H1 (cell line): ENCODE data around the gene XRCC6. TPM values are rescaled to one million over a fixed set of nuclear protein-coding genes. Genes with fewer than 3 reads are reported as not detected.

ENCODE experiments used
- CTCF ChIA-PET: fragments of 300-600 bp; sonication (Branson Sonifier 250); formaldehyde crosslinking; loops from one replicate; lab custom pipeline; 2021; ENCODE audit not compliant: partially characterized antibody; lab: Charles Lee
- POLR2A ChIA-PET: fragments of 300-600 bp; sonication (Branson Sonifier 250); formaldehyde crosslinking; loops from one replicate; lab custom pipeline; 2021; ENCODE audit warnings: inconsistent platforms; ENCODE audit not compliant: partially characterized antibody; lab: Charles Lee
- DNase-seq, 2 experiments: peaks; one replicate each; pipeline versions ENCODE4 v3.0.0 to v3.0.0-alpha.2; 2010 to 2022; ENCODE audit warnings: low spot score in 2 of 2, low read depth in 1 of 2, mixed read lengths in 1 of 2
- FAIRE-seq: peaks from 2 replicates; lab custom pipeline; 2011; peaks lifted over from hg19 to GRCh38; lab: Jason Lieb, UNC
- H2AFZ ChIP-seq: 2 replicates; pipeline ENCODE4 v1.8.1; 2012; ENCODE audit warnings: low read length, inconsistent platforms
- H2AK5ac ChIP-seq: 2 replicates; pipeline ENCODE4 v1.6.1; 2013; ENCODE audit warnings: low read depth, low read length
- H2BK120ac ChIP-seq: replicated peaks from 2 replicates; pipeline ENCODE3; 2013; ENCODE audit warnings: low read depth, low read length, inconsistent platforms
- H2BK12ac ChIP-seq: 2 replicates; pipeline ENCODE4 v1.6.1; 2013; ENCODE audit warnings: low read depth, low read length
- H2BK15ac ChIP-seq: 2 replicates; pipeline ENCODE4 v1.6.1; 2013; ENCODE audit warnings: low read length
- H2BK20ac ChIP-seq: 2 replicates; pipeline ENCODE4 v1.6.1; 2013; ENCODE audit warnings: low read length
- H2BK5ac ChIP-seq: 2 replicates; pipeline ENCODE4 v1.6.1; 2013; ENCODE audit warnings: low read depth, low read length
- H3K14ac ChIP-seq: 2 replicates; pipeline ENCODE4 v1.6.1; 2013; ENCODE audit warnings: inconsistent platforms; ENCODE audit not compliant: insufficient read length
- H3K18ac ChIP-seq: 2 replicates; pipeline ENCODE4 v1.6.1; 2013; ENCODE audit warnings: low read length; ENCODE audit errors: extremely low read depth
- H3K23ac ChIP-seq: 2 replicates; pipeline ENCODE4 v1.6.1; 2013; ENCODE audit warnings: inconsistent platforms; ENCODE audit not compliant: insufficient read length
- H3K23me2 ChIP-seq: 2 replicates; pipeline ENCODE4 v1.6.1; 2013; ENCODE audit warnings: low read depth, low read length
- H3K27ac ChIP-seq: 2 replicates; pipeline ENCODE4 v1.6.1; 2011; ENCODE audit warnings: low read depth, low read length, inconsistent platforms
- H3K27me3 ChIP-seq, 4 experiments: replicated peaks in 1 of 4; 1 replicate in 1 of 4; 2 replicates in 3 of 4; pipeline versions ENCODE4 v1.6.1 to v1.8.1; 2011 to 2013; ENCODE audit warnings: low read length in 3 of 4, mild to moderate bottlenecking in 3 of 4, inconsistent platforms in 2 of 4, mixed read lengths in 2 of 4, moderate library complexity in 1 of 4; ENCODE audit not compliant: control insufficient read depth in 3 of 4, insufficient read depth in 3 of 4; ENCODE audit errors: extremely low read depth in 1 of 4
- H3K36me3 ChIP-seq, 4 experiments: 2 replicates each; pipeline versions ENCODE4 v1.6.1 to v1.8.1; 2011 to 2013; ENCODE audit warnings: mild to moderate bottlenecking in 4 of 4, low read length in 3 of 4, moderate library complexity in 2 of 4, control low read depth in 1 of 4, inconsistent platforms in 1 of 4; ENCODE audit not compliant: insufficient read depth in 4 of 4, control insufficient read depth in 2 of 4
- H3K4ac ChIP-seq: replicated peaks from 2 replicates; pipeline ENCODE3; 2013; ENCODE audit warnings: low read length, low read depth, mixed read lengths, inconsistent platforms; ENCODE audit not compliant: insufficient read length
- H3K4me1 ChIP-seq, 4 experiments: replicated peaks in 1 of 4; 1 replicate in 1 of 4; 2 replicates in 3 of 4; pipeline versions ENCODE4 v1.6.1 to v1.8.1; 2011 to 2013; ENCODE audit warnings: low read length in 3 of 4, inconsistent platforms in 2 of 4, mixed read lengths in 1 of 4; ENCODE audit not compliant: insufficient read depth in 4 of 4, control insufficient read depth in 3 of 4
- H3K4me2 ChIP-seq, 2 experiments: 2 replicates each; pipeline versions ENCODE4 v1.6.1 to v1.8.1; 2011 to 2013; ENCODE audit warnings: low read depth in 2 of 2, low read length in 2 of 2, control low read depth in 1 of 2, inconsistent platforms in 1 of 2, mild to moderate bottlenecking in 1 of 2; ENCODE audit not compliant: insufficient read depth in 1 of 2
- H3K4me3 ChIP-seq, 4 experiments: fragments of 200-600, 300-600 bp in 1 of 4; sonication (generic), shearing (Covaris generic), sonication (Bioruptor Twin) in 1 of 4; 2 replicates each; pipeline versions ENCODE4 v1.5.1 to v1.8.1; 2011 to 2016; ENCODE audit warnings: low read length in 4 of 4, low read depth in 3 of 4, control low read depth in 2 of 4, inconsistent platforms in 2 of 4, mild to moderate bottlenecking in 2 of 4, mixed read lengths in 1 of 4, moderate library complexity in 1 of 4; ENCODE audit not compliant: insufficient read depth in 2 of 4; ENCODE audit errors: extremely low read depth in 1 of 4
- H3K56ac ChIP-seq: replicated peaks from 2 replicates; pipeline ENCODE3; 2013; ENCODE audit warnings: low read depth, mild to moderate bottlenecking, mixed read lengths, low read length, inconsistent platforms; ENCODE audit not compliant: insufficient read length
- H3K79me1 ChIP-seq: 2 replicates; pipeline ENCODE4 v1.6.1; 2013; ENCODE audit warnings: low read depth, low read length, control low read depth
- H3K79me2 ChIP-seq, 2 experiments: 2 replicates each; pipeline versions ENCODE4 v1.6.1 to v1.8.1; 2012 to 2013; ENCODE audit warnings: low read length in 2 of 2, mild to moderate bottlenecking in 2 of 2, inconsistent platforms in 1 of 2; ENCODE audit not compliant: insufficient read depth in 2 of 2, control insufficient read depth in 1 of 2
- H3K9ac ChIP-seq, 4 experiments: replicated peaks in 1 of 4; 1 replicate in 1 of 4; 2 replicates in 3 of 4; pipeline versions ENCODE4 v1.6.1 to v1.8.1; 2011 to 2013; ENCODE audit warnings: low read depth in 3 of 4, low read length in 3 of 4, control low read depth in 2 of 4, mild to moderate bottlenecking in 2 of 4, moderate library complexity in 2 of 4, inconsistent platforms in 1 of 4; ENCODE audit errors: extremely low read depth in 1 of 4
- H3K9me3 ChIP-seq, 2 experiments: 2 replicates each; pipeline versions ENCODE4 v1.6.1 to v1.8.1; 2012 to 2013; ENCODE audit warnings: mild to moderate bottlenecking in 2 of 2, moderate library complexity in 2 of 2, control low read depth in 1 of 2, inconsistent platforms in 1 of 2, low read depth in 1 of 2, low read length in 1 of 2, mixed read lengths in 1 of 2; ENCODE audit not compliant: insufficient read depth in 2 of 2
- H4K20me1 ChIP-seq, 2 experiments: replicated peaks in 1 of 2; 2 replicates each; pipeline versions ENCODE3 to v1.8.1; 2011 to 2013; ENCODE audit warnings: inconsistent platforms in 2 of 2, low read length in 2 of 2, mild to moderate bottlenecking in 1 of 2; ENCODE audit not compliant: insufficient read depth in 2 of 2, control insufficient read depth in 1 of 2
- H4K5ac ChIP-seq: 2 replicates; pipeline ENCODE4 v1.6.1; 2013; ENCODE audit warnings: low read length, low read depth, mixed read lengths, inconsistent platforms; ENCODE audit not compliant: insufficient read length
- H4K8ac ChIP-seq: 2 replicates; pipeline ENCODE4 v1.8.0; 2013; ENCODE audit warnings: mild to moderate bottlenecking, moderate library complexity, low read length, inconsistent platforms; ENCODE audit not compliant: insufficient read depth; ENCODE audit errors: extremely low read depth
- H4K91ac ChIP-seq: replicated peaks from 2 replicates; pipeline ENCODE3; 2013; ENCODE audit warnings: low read length, mixed read lengths, inconsistent platforms; ENCODE audit not compliant: insufficient read length
- CREB1 ChIP-seq: IDR thresholded peaks from 2 replicates; pipeline ENCODE4 v1.6.1; 2012; ENCODE audit warnings: inconsistent platforms
- POU5F1 ChIP-seq: IDR thresholded peaks from 2 replicates; pipeline ENCODE4 v1.6.1; 2011; ENCODE audit warnings: low read depth, mild to moderate bottlenecking, low read length, moderate library complexity
- SP2 ChIP-seq: IDR thresholded peaks from 2 replicates; pipeline ENCODE4 v1.6.1; 2012; ENCODE audit warnings: mild to moderate bottlenecking, low read length, inconsistent platforms
- TCF12 ChIP-seq: IDR thresholded peaks from 2 replicates; pipeline ENCODE4 v1.6.1; 2011; ENCODE audit warnings: low read depth, mild to moderate bottlenecking, low read length
- WGBS, 2 experiments: shearing (Covaris generic) in 1 of 2; methylation state at CpG; one replicate each; pipeline versions ENCODE4 v1.1.6 to v1.1.7; 2013 to 2015; ENCODE audit warnings: low lambda C conversion rate in 2 of 2, mixed read lengths in 2 of 2, inconsistent platforms in 1 of 2, low coverage in 1 of 2, missing lambda C conversion rate in 1 of 2; ENCODE audit not compliant: insufficient replicate concordance in 2 of 2, insufficient coverage in 1 of 2, insufficient read length in 1 of 2; ENCODE audit errors: extremely low coverage in 1 of 2, missing lambda C conversion rate in 1 of 2; 5-methylcytosine and 5-hydroxymethylcytosine counted together
- polyA plus RNA-seq, 7 experiments: library from polyadenylated mRNA; depleted of rRNA in 3 of 7; stranded (reverse) in 5 of 7; unstranded in 2 of 7; fragments of >200 nt in 5 of 7; fragments of 200-250 nt in 2 of 7; gene quantifications; 1 replicate in 5 of 7; 2 replicates in 1 of 7; 4 replicates in 1 of 7; pipeline versions ENCODE4 v1.2.1 to v1.2.3, GENCODE V29; 2011 to 2013; ENCODE audit warnings: missing spikeins in 2 of 7, mixed read lengths in 2 of 7
- total RNA-seq: library from RNA; stranded (reverse); fragmentation: NEBNext Ultra II Directional; extraction: Animal tissue kit (Norgen Biotek cat#: 25700); gene quantifications from 2 replicates; pipeline ENCODE4 v1.2.1, GENCODE V29; 2021
- TF ChIP-seq, protein P1 (sequence below): IDR thresholded peaks from 2 replicates; pipeline ENCODE4 v1.6.1; 2011; ENCODE audit warnings: low read length, improper control_type of control experiment
- TF ChIP-seq, protein P2 (sequence below), 3 experiments: IDR thresholded peaks; 1 replicate in 2 of 3; 2 replicates in 1 of 3; pipeline versions ENCODE4 v1.5.1 to v1.6.1; 2011; ENCODE audit warnings: low read length in 3 of 3, mild to moderate bottlenecking in 3 of 3, inconsistent platforms in 2 of 3, low read depth in 1 of 3, moderate library complexity in 1 of 3; ENCODE audit not compliant: insufficient read depth in 1 of 3; ENCODE audit errors: control extremely low read depth in 1 of 3

Gene XRCC6
- total and polyA plus RNA-seq, 2 of the 8 experiments (the other 6 are each of a cell fraction or from before 2014, with no cell fraction given): 150 to 490 TPM

- Histone ChIP-seq H3K4ac (no peak overlapping the region), H2BK20ac (no peak overlapping the region), H3K18ac (no peak overlapping the region), H2AFZ (no peak overlapping the region), H4K8ac (peak overlapping the region; percentile 68; the same call in 1 of the 2 replicates), H2BK5ac (no peak overlapping the region), H2BK120ac (no peak overlapping the region), H2AK5ac (no peak overlapping the region), H3K4me2 (no peak overlapping the region), H3K27me3 (no peaks in the 10 kb centered on the region), H3K9ac (no peak overlapping the region; a peak in 1 of 7 replicates), H3K79me1 (no peaks in the 10 kb centered on the region; the same call in 1 of the 2 replicates), H3K4me1 (no peaks in the 10 kb centered on the region; a peak in 2 of 7 replicates), H4K5ac (no peak overlapping the region), H3K23ac (no peak overlapping the region), H3K36me3 (no peaks in the 10 kb centered on the region), H4K91ac (no peak overlapping the region), H2BK12ac (no peak overlapping the region), H3K56ac (no peak overlapping the region), H3K27ac (no peak overlapping the region), H3K9me3 (no peaks in the 10 kb centered on the region), H3K23me2 (no peaks in the 10 kb centered on the region), H4K20me1 (peaks cover 0 to 7% of the 10 kb centered on the region in 2 experiments), H3K14ac (no peak overlapping the region), H3K4me3 (no peak overlapping the region), H3K79me2 (no peaks in the 10 kb centered on the region), H2BK15ac (no peak overlapping the region)
- POLR2A ChIA-PET: interaction anchor here (0.5 to 4.6 kb wide), 7 partner anchors 11 to 255 kb away, joined by 3 to 42 read pairs (median 3); partner anchors contain the start of genes PMM1 and SREBF2
- DNase-seq: no peak
- TF ChIP-seq CREB1: no peak
- no peak for TF ChIP-seq TCF12
- TF ChIP-seq SP2: no peak
- TF ChIP-seq, protein P1, sequence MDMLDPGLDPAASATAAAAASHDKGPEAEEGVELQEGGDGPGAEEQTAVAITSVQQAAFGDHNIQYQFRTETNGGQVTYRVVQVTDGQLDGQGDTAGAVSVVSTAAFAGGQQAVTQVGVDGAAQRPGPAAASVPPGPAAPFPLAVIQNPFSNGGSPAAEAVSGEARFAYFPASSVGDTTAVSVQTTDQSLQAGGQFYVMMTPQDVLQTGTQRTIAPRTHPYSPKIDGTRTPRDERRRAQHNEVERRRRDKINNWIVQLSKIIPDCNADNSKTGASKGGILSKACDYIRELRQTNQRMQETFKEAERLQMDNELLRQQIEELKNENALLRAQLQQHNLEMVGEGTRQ: no peak
- TF ChIP-seq, protein P2, sequence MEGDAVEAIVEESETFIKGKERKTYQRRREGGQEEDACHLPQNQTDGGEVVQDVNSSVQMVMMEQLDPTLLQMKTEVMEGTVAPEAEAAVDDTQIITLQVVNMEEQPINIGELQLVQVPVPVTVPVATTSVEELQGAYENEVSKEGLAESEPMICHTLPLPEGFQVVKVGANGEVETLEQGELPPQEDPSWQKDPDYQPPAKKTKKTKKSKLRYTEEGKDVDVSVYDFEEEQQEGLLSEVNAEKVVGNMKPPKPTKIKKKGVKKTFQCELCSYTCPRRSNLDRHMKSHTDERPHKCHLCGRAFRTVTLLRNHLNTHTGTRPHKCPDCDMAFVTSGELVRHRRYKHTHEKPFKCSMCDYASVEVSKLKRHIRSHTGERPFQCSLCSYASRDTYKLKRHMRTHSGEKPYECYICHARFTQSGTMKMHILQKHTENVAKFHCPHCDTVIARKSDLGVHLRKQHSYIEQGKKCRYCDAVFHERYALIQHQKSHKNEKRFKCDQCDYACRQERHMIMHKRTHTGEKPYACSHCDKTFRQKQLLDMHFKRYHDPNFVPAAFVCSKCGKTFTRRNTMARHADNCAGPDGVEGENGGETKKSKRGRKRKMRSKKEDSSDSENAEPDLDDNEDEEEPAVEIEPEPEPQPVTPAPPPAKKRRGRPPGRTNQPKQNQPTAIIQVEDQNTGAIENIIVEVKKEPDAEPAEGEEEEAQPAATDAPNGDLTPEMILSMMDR (IDR thresholded peaks at IDR 0.05; ENCODE audit: control extremely low read depth in 1 of 3, insufficient read depth in 1 of 3, low read depth in 1 of 3, low read length in 3 of 3): no peak
- TF ChIP-seq POU5F1: no peak
- WGBS, 2 experiments: 81% methylated on average over 8 of the region's 8 CpGs; no CpG with 5 or more reads in 1 of the 2 experiments
- CTCF ChIA-PET: interaction anchor here (0.5 to 8.6 kb wide), 12 partner anchors 13 to 588 kb away, joined by 3 to 169 read pairs (median 16); partner anchors contain the start of genes CSDC2 and PMM1
- no peak for FAIRE-seq
Observed at GRCh38 chr22:41578114-41578513, 43.0 kb upstream of the XRCC6 start.
